Activated naive CD4-positive, alpha-beta T cell treated with anti-CD3 and anti-CD28 coated beads for 36 hours (primary cell): ENCODE data around the gene BCL2. TPM values are rescaled to one million over a fixed set of nuclear protein-coding genes. Genes with fewer than 3 reads are reported as not detected.

Experiments used
- CTCF ChIA-PET: fragments of 350-600 bp; sonication (Branson Sonifier 250); formaldehyde crosslinking; loops from one replicate; lab custom pipeline; 2021; ENCODE audit warnings: antibody characterized with exemption; lab: Charles Lee
- DNase-seq: peaks from one replicate; pipeline ENCODE4 v3.0.0-alpha.2; 2020
- H3K27ac Mint-ChIP-seq: one replicate; pipeline ENCODE4 v1.8.0; 2021; ENCODE audit warnings: mild to moderate bottlenecking, mixed read lengths
- H3K27me3 Mint-ChIP-seq: one replicate; pipeline ENCODE4 v1.8.0; 2021; ENCODE audit warnings: low read depth, mixed read lengths
- H3K36me3 Mint-ChIP-seq: one replicate; pipeline ENCODE4 v1.8.0; 2021; ENCODE audit warnings: low read depth, mixed read lengths
- H3K4me1 Mint-ChIP-seq: one replicate; pipeline ENCODE4 v1.8.0; 2021; ENCODE audit warnings: low read depth, mixed read lengths
- H3K4me3 Mint-ChIP-seq: one replicate; pipeline ENCODE4 v1.8.0; 2021; ENCODE audit warnings: mild to moderate bottlenecking, moderate library complexity, mixed read lengths
- H3K9me3 Mint-ChIP-seq: one replicate; pipeline ENCODE4 v1.8.0; 2021; ENCODE audit warnings: mixed read lengths
- intact Hi-C: fragments of 100-400 bp; cut with micrococcal nuclease; formaldehyde crosslinking; loops from one replicate; pipeline ENCODE4 v1.15.1; 2023
- total RNA-seq, 2 experiments: library from RNA; stranded (reverse); gene quantifications; one replicate each; pipeline ENCODE4 v1.2.3, GENCODE V29; 2021

BCL2 gene
- total RNA-seq, 2 experiments from 2014 or later = 48.4 to 49.6 TPM

- no peak for DNase-seq
- Mint-ChIP-seq H3K9me3 (no peaks in the 10 kb centered on the region), H3K36me3 (peaks cover 13% of the 10 kb centered on the region), H3K27me3 (no peaks in the 10 kb centered on the region), H3K4me1 (peaks cover 77% of the 10 kb centered on the region), H3K27ac (peak overlapping the region; percentile 72), H3K4me3 (no peak overlapping the region)
- CTCF ChIA-PET = interaction anchor here (0.6 to 9.8 kb wide), 6 partner anchors 13 to 166 kb away, joined by 3 to 84 read pairs (median 6); partner anchors contain the start of gene BCL2
- intact Hi-C loops = no loop called here
Measured at GRCh38 chr18:63152096-63152495, 167.5 kb downstream of the BCL2 start.

- H3K27me3 Mint-ChIP-seq = no peaks in the 10 kb centered on the region
- intact Hi-C loops = loop anchor here (1.0 kb wide), 3 partner anchors 10 to 110 kb away; no protein-coding TSS in a partner anchor
- H3K36me3 Mint-ChIP-seq = peaks cover 13% of the 10 kb centered on the region
- H3K4me1 Mint-ChIP-seq = peaks cover 72% of the 10 kb centered on the region
- CTCF ChIA-PET = interaction anchor here (0.6 to 9.8 kb wide), 8 partner anchors 13 to 167 kb away, joined by 3 to 84 read pairs (median 4); partner anchors contain the start of gene BCL2
- H3K27ac Mint-ChIP-seq = no peak overlapping the region
- no peaks in the 10 kb centered on the region for H3K9me3 Mint-ChIP-seq
- H3K4me3 Mint-ChIP-seq = no peak overlapping the region
- no peak for DNase-seq
Measured at GRCh38 chr18:63151539-63151938, 168.0 kb downstream of the BCL2 start.

GRCh38 chr18:63150942-63151421, 168.6 kb downstream of the BCL2 start:
- Mint-ChIP-seq H3K4me3 (peak overlapping the region; percentile 4), H3K27me3 (no peaks in the 10 kb centered on the region), H3K4me1 (peaks cover 69% of the 10 kb centered on the region)

GRCh38 chr18:63150326-63150725, 169.2 kb downstream of the BCL2 start:
- DNase-seq = no peak
- Mint-ChIP-seq H3K36me3 (peaks cover 13% of the 10 kb centered on the region), H3K27ac (peak overlapping the region; percentile 10), H3K4me3 (no peak overlapping the region), H3K9me3 (no peaks in the 10 kb centered on the region), H3K4me1 (peaks cover 65% of the 10 kb centered on the region), H3K27me3 (no peaks in the 10 kb centered on the region)
- intact Hi-C loops = no loop called here
- CTCF ChIA-PET = interaction anchor here (0.7 to 9.8 kb wide), 5 partner anchors 11 to 168 kb away, joined by 3 to 84 read pairs (median 4); partner anchors contain the start of gene BCL2

More at GRCh38 chr18:63150942-63151421, 168.6 kb downstream of the BCL2 start:
- Mint-ChIP-seq H3K9me3 (no peaks in the 10 kb centered on the region), H3K27ac (peak overlapping the region; percentile 62), H3K36me3 (peaks cover 11% of the 10 kb centered on the region)
- peak; percentile 37 for DNase-seq
- CTCF ChIA-PET = interaction anchor here (0.7 to 9.8 kb wide), 8 partner anchors 12 to 167 kb away, joined by 3 to 84 read pairs (median 4); partner anchors contain the start of gene BCL2
- intact Hi-C loops = loop anchor here (1.0 kb wide), 3 partner anchors 10 to 110 kb away; no protein-coding TSS in a partner anchor

- no peak for DNase-seq
- Mint-ChIP-seq H3K4me1 (peaks cover 57% of the 10 kb centered on the region), H3K4me3 (no peak overlapping the region), H3K27me3 (no peaks in the 10 kb centered on the region), H3K27ac (no peak overlapping the region), H3K9me3 (no peaks in the 10 kb centered on the region), H3K36me3 (peaks cover 8% of the 10 kb centered on the region)
- CTCF ChIA-PET = no interaction called here
- intact Hi-C loops = no loop called here
Measured at GRCh38 chr18:63149302-63149587, 170.3 kb downstream of the BCL2 start.

- H3K36me3 Mint-ChIP-seq = peaks cover 8% of the 10 kb centered on the region
- H3K27me3 Mint-ChIP-seq = no peaks in the 10 kb centered on the region
- peaks cover 56% of the 10 kb centered on the region for H3K4me1 Mint-ChIP-seq
- no peak for DNase-seq
- no peak overlapping the region for H3K27ac Mint-ChIP-seq
- H3K9me3 Mint-ChIP-seq = no peaks in the 10 kb centered on the region
- no peak overlapping the region for H3K4me3 Mint-ChIP-seq
- intact Hi-C loops = no loop called here
- CTCF ChIA-PET = no interaction called here
Measured at GRCh38 chr18:63148449-63149301, 170.9 kb downstream of the BCL2 start.

- no peak for DNase-seq
- Mint-ChIP-seq H3K27me3 (no peaks in the 10 kb centered on the region), H3K36me3 (peaks cover 7% of the 10 kb centered on the region), H3K4me3 (no peak overlapping the region), H3K4me1 (peaks cover 55% of the 10 kb centered on the region), H3K27ac (no peak overlapping the region), H3K9me3 (no peaks in the 10 kb centered on the region)
- CTCF ChIA-PET = interaction anchor here (1.0 to 1.4 kb wide), 2 partner anchors 13 to 28 kb away, joined by 3 to 4 read pairs; no protein-coding TSS in a partner anchor
- intact Hi-C loops = no loop called here
Measured at GRCh38 chr18:63147973-63148372, 171.6 kb downstream of the BCL2 start.

GRCh38 chr18:63146828-63147409, 172.7 kb downstream of the BCL2 start:
- H3K27me3 Mint-ChIP-seq = no peaks in the 10 kb centered on the region
- H3K9me3 Mint-ChIP-seq = no peaks in the 10 kb centered on the region
- intact Hi-C loops = no loop called here
- CTCF ChIA-PET = interaction anchor here (0.6 to 1.4 kb wide), 3 partner anchors 12 to 131 kb away, joined by 3 to 4 read pairs (median 3); no protein-coding TSS in a partner anchor
- peaks cover 7% of the 10 kb centered on the region for H3K36me3 Mint-ChIP-seq
- H3K4me3 Mint-ChIP-seq = no peak overlapping the region
- peaks cover 53% of the 10 kb centered on the region for H3K4me1 Mint-ChIP-seq
- no peak overlapping the region for H3K27ac Mint-ChIP-seq
- DNase-seq = no peak

- no peak overlapping the region for H3K4me3 Mint-ChIP-seq
- no peaks in the 10 kb centered on the region for H3K9me3 Mint-ChIP-seq
- intact Hi-C loops = no loop called here
- peaks cover 47% of the 10 kb centered on the region for H3K4me1 Mint-ChIP-seq
- H3K36me3 Mint-ChIP-seq = peaks cover 11% of the 10 kb centered on the region
- CTCF ChIA-PET = interaction anchor here (0.6 to 1.4 kb wide), 3 partner anchors 9 to 291 kb away, joined by 4 to 6 read pairs (median 4); no protein-coding TSS in a partner anchor
- no peaks in the 10 kb centered on the region for H3K27me3 Mint-ChIP-seq
- no peak for DNase-seq
- H3K27ac Mint-ChIP-seq = no peak overlapping the region
Measured at GRCh38 chr18:63145851-63146555, 173.6 kb downstream of the BCL2 start.

- Mint-ChIP-seq H3K27me3 (no peaks in the 10 kb centered on the region), H3K4me3 (no peak overlapping the region), H3K4me1 (peaks cover 47% of the 10 kb centered on the region), H3K36me3 (peaks cover 15% of the 10 kb centered on the region), H3K9me3 (peaks cover 1% of the 10 kb centered on the region), H3K27ac (no peak overlapping the region)
- intact Hi-C loops = no loop called here
- DNase-seq = no peak
- CTCF ChIA-PET = interaction anchor here (0.6 to 1.4 kb wide), 3 partner anchors 9 to 13 kb away, joined by 3 to 6 read pairs (median 4); no protein-coding TSS in a partner anchor
Measured at GRCh38 chr18:63145166-63145850, 174.3 kb downstream of the BCL2 start.

- CTCF ChIA-PET = interaction anchor here (0.9 to 1.4 kb wide), 2 partner anchors 8 to 13 kb away, joined by 3 to 4 read pairs; no protein-coding TSS in a partner anchor
- Mint-ChIP-seq H3K4me1 (peaks cover 51% of the 10 kb centered on the region), H3K4me3 (no peak overlapping the region), H3K36me3 (peaks cover 18% of the 10 kb centered on the region), H3K27me3 (no peaks in the 10 kb centered on the region), H3K9me3 (peaks cover 3% of the 10 kb centered on the region), H3K27ac (no peak overlapping the region)
- intact Hi-C loops = no loop called here
- no peak for DNase-seq
Measured at GRCh38 chr18:63144748-63145147, 174.8 kb downstream of the BCL2 start.
